Mesenchymal stem cell (in vitro differentiated cells and primary cell): ENCODE data around the gene STX7.

ENCODE experiments used
- DNase-seq: peaks from one replicate; pipeline ENCODE4 v3.0.0-alpha.2; 2013
- H2AFZ ChIP-seq: one replicate; pipeline ENCODE4 v1.6.1; 2013; ENCODE audit warnings: low read depth, mild to moderate bottlenecking, control low read depth, inconsistent platforms, low read length, moderate library complexity
- H2AK5ac ChIP-seq: 2 replicates; pipeline ENCODE4 v1.6.1; 2013; ENCODE audit warnings: low read length, moderate library complexity, mild to moderate bottlenecking, inconsistent platforms; ENCODE audit not compliant: severe bottlenecking
- H2BK120ac ChIP-seq: one replicate; pipeline ENCODE4 v1.6.1; 2013; ENCODE audit warnings: low read depth, mild to moderate bottlenecking, inconsistent platforms, low read length, moderate library complexity
- H2BK12ac ChIP-seq, 2 experiments: one replicate each; pipeline ENCODE4 v1.6.1; 2013; ENCODE audit warnings: inconsistent platforms in 2 of 2, low read length in 2 of 2, mild to moderate bottlenecking in 2 of 2, moderate library complexity in 2 of 2, control low read depth in 1 of 2
- H2BK15ac ChIP-seq: one replicate; pipeline ENCODE4 v1.6.1; 2013; ENCODE audit warnings: mild to moderate bottlenecking, low read depth, inconsistent platforms; ENCODE audit not compliant: poor library complexity, severe bottlenecking
- H2BK5ac ChIP-seq: 2 replicates; pipeline ENCODE4 v1.6.1; 2013; ENCODE audit warnings: low read depth, mild to moderate bottlenecking, low read length, control low read depth, inconsistent platforms; ENCODE audit not compliant: poor library complexity, severe bottlenecking
- H3K14ac ChIP-seq, 2 experiments: one replicate each; pipeline ENCODE4 v1.6.1; 2013; ENCODE audit warnings: inconsistent platforms in 2 of 2, low read length in 2 of 2, control low read depth in 1 of 2, mild to moderate bottlenecking in 1 of 2, moderate library complexity in 1 of 2
- H3K18ac ChIP-seq, 2 experiments: one replicate each; pipeline ENCODE4 v1.6.1; 2013; ENCODE audit warnings: inconsistent platforms in 2 of 2, low read length in 2 of 2, control low read depth in 1 of 2, low read depth in 1 of 2, mild to moderate bottlenecking in 1 of 2
- H3K23ac ChIP-seq, 2 experiments: one replicate each; pipeline ENCODE4 v1.6.1; 2013; ENCODE audit warnings: inconsistent platforms in 2 of 2, low read length in 2 of 2, mild to moderate bottlenecking in 2 of 2, moderate library complexity in 2 of 2, control low read depth in 1 of 2
- H3K27ac ChIP-seq: 2 replicates; pipeline ENCODE4 v1.5.1; 2013; ENCODE audit warnings: mild to moderate bottlenecking, moderate library complexity, low read length, control low read depth, inconsistent platforms; ENCODE audit not compliant: poor library complexity, severe bottlenecking
- H3K27me3 ChIP-seq, 2 experiments: 2 replicates each; pipeline versions ENCODE4 v1.6.1 to v1.7.0; 2013; ENCODE audit warnings: low read length in 2 of 2, mild to moderate bottlenecking in 2 of 2, moderate library complexity in 2 of 2, control low read depth in 1 of 2, inconsistent platforms in 1 of 2; ENCODE audit not compliant: control insufficient read depth in 1 of 2, insufficient read depth in 1 of 2
- H3K36me3 ChIP-seq, 2 experiments: 2 replicates each; pipeline versions ENCODE4 v1.6.1 to v1.7.0; 2013; ENCODE audit warnings: low read length in 2 of 2, control low read depth in 1 of 2, inconsistent platforms in 1 of 2, low read depth in 1 of 2, mild to moderate bottlenecking in 1 of 2; ENCODE audit not compliant: insufficient read depth in 2 of 2, control insufficient read depth in 1 of 2
- H3K4ac ChIP-seq, 2 experiments: one replicate each; pipeline ENCODE4 v1.6.1; 2013; ENCODE audit warnings: inconsistent platforms in 2 of 2, low read length in 2 of 2, mild to moderate bottlenecking in 2 of 2, moderate library complexity in 2 of 2, control low read depth in 1 of 2, low read depth in 1 of 2
- H3K4me1 ChIP-seq: 2 replicates; pipeline ENCODE4 v1.6.1; 2013; ENCODE audit warnings: low read depth, low read length, control low read depth; ENCODE audit not compliant: control insufficient read depth, insufficient read depth
- H3K4me2 ChIP-seq: 2 replicates; pipeline ENCODE4 v1.6.1; 2013; ENCODE audit warnings: low read length, mild to moderate bottlenecking, inconsistent platforms; ENCODE audit not compliant: poor library complexity, severe bottlenecking
- H3K4me3 ChIP-seq, 2 experiments: 2 replicates each; pipeline versions ENCODE4 v1.5.1 to v1.7.0; 2013; ENCODE audit warnings: low read length in 2 of 2, mild to moderate bottlenecking in 2 of 2, control low read depth in 1 of 2, low read depth in 1 of 2; ENCODE audit not compliant: insufficient read depth in 1 of 2
- H3K79me1 ChIP-seq: replicated peaks from 2 replicates; pipeline ENCODE4 v1.6.1; 2013; ENCODE audit warnings: mild to moderate bottlenecking, control low read depth, low read length, inconsistent platforms; ENCODE audit not compliant: poor library complexity, severe bottlenecking
- H3K9ac ChIP-seq: 2 replicates; pipeline ENCODE4 v1.7.0; 2013; ENCODE audit warnings: mild to moderate bottlenecking, low read length, moderate library complexity
- H3K9me3 ChIP-seq: 2 replicates; pipeline ENCODE4 v1.7.0; 2013; ENCODE audit warnings: mild to moderate bottlenecking, low read length; ENCODE audit not compliant: control insufficient read depth
- H4K8ac ChIP-seq: one replicate; pipeline ENCODE4 v1.6.1; 2013; ENCODE audit warnings: inconsistent platforms, mild to moderate bottlenecking, low read length, moderate library complexity
- H4K91ac ChIP-seq: one replicate; pipeline ENCODE4 v1.6.1; 2013; ENCODE audit warnings: mild to moderate bottlenecking, low read length, inconsistent platforms
- WGBS: methylation state at CpG from one replicate; pipeline ENCODE4 v1.1.7; 2013; ENCODE audit warnings: mixed read lengths; 5-methylcytosine and 5-hydroxymethylcytosine counted together

The STX7 gene

GRCh38 chr6:132411296-132411695 lies 101.6 kb downstream of the STX7 start:
- H3K27me3 ChIP-seq = no peaks in the 10 kb centered on the region
- H3K79me1 ChIP-seq = no peaks in the 10 kb centered on the region
- peaks cover 2% of the 10 kb centered on the region for H3K4me1 ChIP-seq
- no peak overlapping the region for H3K9ac ChIP-seq
- no peak overlapping the region for H2BK5ac ChIP-seq
- no peak overlapping the region for H2BK15ac ChIP-seq
- no peak overlapping the region for H3K4ac ChIP-seq
- 92% methylated on average over 4 of the region's 4 CpGs for WGBS
- H3K27ac ChIP-seq = no peak overlapping the region
- H3K18ac ChIP-seq = no peak overlapping the region
- H3K23ac ChIP-seq = no peak overlapping the region
- H3K14ac ChIP-seq = no peak overlapping the region
- H2BK120ac ChIP-seq = no peak overlapping the region
- no peak overlapping the region for H4K8ac ChIP-seq
- H4K91ac ChIP-seq = no peak overlapping the region
- H3K9me3 ChIP-seq = peaks cover 6% of the 10 kb centered on the region
- no peak overlapping the region for H3K4me2 ChIP-seq
- no peak overlapping the region for H2AFZ ChIP-seq
- no peak for DNase-seq
- no peak overlapping the region for H2BK12ac ChIP-seq
- peak overlapping the region; percentile 16 for H2AK5ac ChIP-seq
- no peak overlapping the region for H3K4me3 ChIP-seq
- H3K36me3 ChIP-seq = no peaks in the 10 kb centered on the region

GRCh38 chr6:132410830-132411229 lies 102.1 kb downstream of the STX7 start:
- Histone ChIP-seq H3K36me3 (no peaks in the 10 kb centered on the region), H4K91ac (no peak overlapping the region), H3K18ac (no peak overlapping the region), H3K27me3 (no peaks in the 10 kb centered on the region), H3K4me2 (no peak overlapping the region), H3K27ac (no peak overlapping the region), H2BK12ac (no peak overlapping the region), H3K9me3 (peaks cover 2% of the 10 kb centered on the region), H3K23ac (no peak overlapping the region), H3K4me3 (no peak overlapping the region), H2BK120ac (no peak overlapping the region), H2AK5ac (no peak overlapping the region), H2BK5ac (no peak overlapping the region), H3K79me1 (no peaks in the 10 kb centered on the region), H2BK15ac (no peak overlapping the region), H3K14ac (no peak overlapping the region), H3K4ac (no peak overlapping the region), H4K8ac (no peak overlapping the region), H3K4me1 (peaks cover 2% of the 10 kb centered on the region), H3K9ac (no peak overlapping the region), H2AFZ (no peak overlapping the region)
- 100% methylated on average over 1 of the region's 3 CpGs for WGBS
- no peak for DNase-seq

- Histone ChIP-seq H3K23ac (no peak overlapping the region), H3K4me2 (no peak overlapping the region), H2BK12ac (no peak overlapping the region), H3K9me3 (no peaks in the 10 kb centered on the region), H3K14ac (no peak overlapping the region), H3K9ac (peak overlapping the region; percentile 21), H3K79me1 (peaks cover 7% of the 10 kb centered on the region), H3K18ac (no peak overlapping the region), H3K4ac (no peak overlapping the region), H2BK120ac (no peak overlapping the region), H2BK5ac (no peak overlapping the region), H3K36me3 (no peaks in the 10 kb centered on the region), H4K8ac (no peak overlapping the region), H3K4me1 (peaks cover 11% of the 10 kb centered on the region), H3K27me3 (no peaks in the 10 kb centered on the region), H3K27ac (peak overlapping the region; percentile 64), H2BK15ac (no peak overlapping the region), H2AFZ (no peak overlapping the region), H3K4me3 (peak overlapping the region in 1 of 2 experiments; percentile 1), H2AK5ac (no peak overlapping the region), H4K91ac (no peak overlapping the region)
- DNase-seq = peak; percentile 47
- no CpG with 5 or more reads among the region's 2 CpGs for WGBS
These were observed 107.6 kb downstream of the STX7 start for GRCh38 chr6:132405143-132405915.

GRCh38 chr6:132404736-132405135 lies 108.2 kb downstream of the STX7 start:
- H2AK5ac ChIP-seq = no peak overlapping the region
- H3K27ac ChIP-seq = peak overlapping the region; percentile 64
- peaks cover 7% of the 10 kb centered on the region for H3K79me1 ChIP-seq
- H3K4me2 ChIP-seq = peak overlapping the region; percentile 29
- H2BK120ac ChIP-seq = no peak overlapping the region
- peak overlapping the region; percentile 8 for H3K9ac ChIP-seq
- no peak overlapping the region for H2BK15ac ChIP-seq
- no peak overlapping the region for H3K4ac ChIP-seq
- peak overlapping the region in 1 of 2 experiments; percentile 92 for H3K4me3 ChIP-seq
- H3K9me3 ChIP-seq = no peaks in the 10 kb centered on the region
- no peak overlapping the region for H3K18ac ChIP-seq
- no peak overlapping the region for H3K14ac ChIP-seq
- H3K36me3 ChIP-seq = no peaks in the 10 kb centered on the region
- H2AFZ ChIP-seq = no peak overlapping the region
- no peak overlapping the region for H2BK5ac ChIP-seq
- no peak overlapping the region for H2BK12ac ChIP-seq
- no peak overlapping the region for H4K8ac ChIP-seq
- no peak overlapping the region for H3K23ac ChIP-seq
- no peak overlapping the region for H4K91ac ChIP-seq
- H3K27me3 ChIP-seq = no peaks in the 10 kb centered on the region
- no peak for DNase-seq
- no CpG with 5 or more reads among the region's 3 CpGs for WGBS
- peaks cover 11% of the 10 kb centered on the region for H3K4me1 ChIP-seq
